SHP77 (cell line): ENCODE measurements around the gene ILF2.
"Not testable (repeated sequence)": the region's sequence is repeated elsewhere in the genome, so short reads cannot be mapped to it uniquely, and the experiment has no call there.

Source experiments
- DNase-seq, 2 experiments: peaks; one replicate each; lab custom pipeline; 2025; lab: John Stamatoyannopoulos, UW

The ILF2 gene

DNA sequence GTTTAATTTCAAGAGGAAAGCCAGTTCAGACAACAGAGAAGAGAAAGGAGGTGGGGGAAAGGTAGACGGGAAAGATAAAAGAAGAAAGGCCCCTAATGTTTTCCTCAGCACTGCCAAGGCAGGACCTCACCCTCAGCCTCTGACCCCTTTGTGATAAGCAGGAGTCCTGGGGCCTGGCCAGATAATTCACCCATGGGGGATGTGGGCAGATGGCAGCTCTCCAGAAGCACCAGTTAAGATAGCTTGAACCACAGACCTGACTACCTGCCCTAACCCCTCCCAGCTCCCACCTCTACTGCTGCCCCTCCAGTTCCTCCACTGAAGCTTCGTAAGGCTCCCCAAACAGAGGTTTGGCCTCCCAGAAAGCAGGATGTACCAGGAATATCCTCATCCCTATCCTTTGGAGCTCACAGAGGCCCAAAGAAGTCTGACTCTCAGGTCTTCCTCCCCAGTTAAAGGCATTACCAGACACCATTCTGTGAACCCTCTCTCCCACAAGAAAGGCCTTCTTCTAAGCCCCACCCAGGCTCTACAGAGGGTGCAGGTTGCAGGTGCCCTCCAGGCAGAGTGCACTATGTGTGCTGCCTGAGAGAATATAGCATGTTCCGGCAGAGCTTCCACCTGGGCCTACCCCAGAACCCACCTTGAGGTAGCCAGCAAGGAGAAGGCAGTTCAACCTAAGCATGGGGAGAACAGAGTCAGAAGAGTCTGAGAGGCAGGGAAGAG, 21.5 kb downstream of the ILF2 start:
- peak; percentile 70 to 71 for DNase-seq

DNA sequence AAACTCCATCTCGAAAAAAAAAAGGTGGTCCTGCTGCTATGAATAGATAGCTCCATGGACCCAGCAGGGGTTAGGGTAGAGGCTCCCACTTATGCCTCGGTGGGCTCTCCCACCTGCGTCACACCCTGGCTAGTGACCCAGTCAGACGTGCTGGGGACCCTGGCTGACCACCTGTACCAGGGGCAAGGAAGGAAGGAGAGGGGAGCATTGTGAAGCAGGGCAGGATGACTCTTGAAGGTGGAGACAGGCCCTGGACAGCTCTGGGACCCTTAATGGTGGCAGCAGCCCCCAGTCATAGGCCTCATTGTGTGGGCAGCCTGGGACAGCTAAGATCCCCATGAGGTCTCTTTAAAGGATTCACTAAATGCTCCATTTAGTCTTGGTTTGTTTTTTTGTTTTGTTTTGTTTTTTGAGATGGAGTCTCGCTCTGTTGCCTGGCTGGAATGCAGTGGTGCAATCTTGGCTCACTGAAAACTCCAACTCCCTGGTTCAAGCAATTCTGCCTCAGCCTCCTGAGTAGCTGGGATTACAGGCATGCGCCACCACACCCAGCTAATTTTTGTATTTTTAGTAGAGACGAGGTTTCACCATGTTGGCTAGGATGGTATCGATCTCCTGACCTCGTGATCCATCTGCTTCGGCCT, 22.7 kb downstream of the ILF2 start:
- no peak for DNase-seq

DNA sequence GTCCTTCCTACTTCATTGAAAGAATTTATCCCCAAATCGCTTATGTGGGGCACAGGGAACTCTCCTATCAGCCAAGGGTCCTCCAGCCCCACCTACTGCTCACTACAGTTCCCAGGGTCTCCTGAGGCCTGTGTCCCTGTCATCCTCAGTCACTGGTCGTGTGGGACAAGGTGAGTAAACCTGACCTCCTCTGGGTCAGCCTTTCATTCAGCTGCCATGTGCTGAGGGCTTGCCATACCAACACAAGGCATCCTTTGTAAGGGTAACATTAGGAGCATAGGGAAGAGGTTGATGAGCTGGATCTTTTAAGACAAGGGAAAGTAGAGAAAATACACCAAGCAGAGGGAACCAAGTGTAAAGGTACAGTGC, 23.5 kb downstream of the ILF2 start:
- DNase-seq: no peak

- DNase-seq: no peak
Measured at GRCh38 chr1:153646672-153647345, 24.0 kb downstream of the ILF2 start.

DNA sequence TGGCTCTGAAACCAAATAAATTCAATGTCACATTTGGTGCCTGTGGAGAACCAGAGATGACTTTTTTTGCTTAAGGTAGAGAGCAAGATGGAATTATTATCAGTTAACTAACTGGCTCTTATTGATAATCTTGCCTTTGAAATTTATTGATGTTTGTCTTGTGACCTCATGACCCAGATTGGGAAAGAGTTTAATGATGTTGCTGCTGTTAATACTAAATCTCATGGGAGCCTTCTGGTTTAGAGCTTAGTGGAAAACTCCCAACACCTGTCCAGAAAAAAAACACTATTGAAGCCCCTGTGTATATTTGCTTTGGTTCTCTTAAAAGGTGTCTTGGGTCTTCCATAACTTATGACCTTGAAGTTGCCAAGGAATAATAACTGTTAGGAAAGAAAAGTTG, 27.0 kb downstream of the ILF2 start:
- DNase-seq: no peak

- no peak for DNase-seq
Measured at GRCh38 chr1:153643100-153643499, 27.7 kb downstream of the ILF2 start.

- DNase-seq: no peak
Measured at GRCh38 chr1:153642161-153642560, 28.6 kb downstream of the ILF2 start.

DNA sequence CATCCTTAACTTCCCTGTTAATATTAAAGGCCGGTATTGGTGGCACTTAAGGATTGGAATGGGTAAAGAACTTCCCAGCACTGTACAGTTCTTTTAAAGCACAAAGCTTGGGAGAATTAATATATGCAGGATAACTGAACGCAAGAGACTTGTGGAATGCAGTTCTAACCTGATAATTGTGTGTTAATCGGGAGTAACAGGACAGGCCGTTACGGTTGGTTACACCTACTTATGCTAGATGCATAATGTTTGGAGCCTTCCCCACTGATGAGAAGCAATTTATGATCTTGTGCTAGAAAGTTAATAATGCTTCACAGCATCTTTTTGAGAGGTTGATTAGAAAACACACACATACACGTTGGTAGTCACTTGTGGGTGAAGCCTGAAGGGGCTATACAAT, 29.9 kb downstream of the ILF2 start:
- no peak for DNase-seq

GRCh38 chr1:153640213-153640612, 30.6 kb downstream of the ILF2 start:
- not testable (repeated sequence) for DNase-seq

DNA sequence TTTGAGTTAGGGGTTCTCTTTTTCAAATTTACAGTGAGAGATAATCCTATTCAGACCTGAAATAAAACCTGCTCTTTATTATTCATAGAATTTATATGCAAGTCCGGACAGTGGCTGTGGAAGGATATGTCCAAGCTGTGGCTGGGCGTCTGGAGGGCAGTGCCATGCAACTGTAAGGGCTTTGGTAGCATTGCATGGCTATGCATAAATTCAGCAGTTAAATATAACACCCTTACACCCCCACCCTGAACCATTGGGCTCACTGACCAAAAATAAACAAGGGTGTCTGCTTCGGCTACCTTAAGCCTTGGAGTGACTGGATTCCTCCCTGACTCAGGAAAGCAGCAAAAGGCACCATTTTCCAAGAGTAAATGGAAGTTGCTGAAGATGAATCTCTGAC, 31.5 kb downstream of the ILF2 start:
- no peak for DNase-seq

DNA sequence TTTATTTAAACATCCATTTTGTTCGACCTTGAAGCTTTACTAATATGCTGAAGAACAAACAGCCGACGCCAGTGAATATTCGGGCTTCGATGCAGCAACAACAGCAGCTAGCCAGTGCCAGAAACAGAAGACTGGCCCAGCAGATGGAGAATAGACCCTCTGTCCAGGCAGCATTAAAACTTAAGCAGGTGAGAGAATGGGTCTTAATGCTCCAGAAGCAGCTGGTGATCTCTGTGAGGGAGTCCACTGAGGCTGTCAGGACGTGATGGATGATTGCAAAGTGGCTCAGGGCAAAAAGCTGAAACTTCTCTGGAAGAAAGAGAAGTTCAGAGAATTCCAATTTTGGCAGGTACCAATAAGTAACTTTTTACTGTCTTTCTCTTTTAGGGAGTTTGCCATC, 32.5 kb downstream of the ILF2 start:
- no peak for DNase-seq

DNA sequence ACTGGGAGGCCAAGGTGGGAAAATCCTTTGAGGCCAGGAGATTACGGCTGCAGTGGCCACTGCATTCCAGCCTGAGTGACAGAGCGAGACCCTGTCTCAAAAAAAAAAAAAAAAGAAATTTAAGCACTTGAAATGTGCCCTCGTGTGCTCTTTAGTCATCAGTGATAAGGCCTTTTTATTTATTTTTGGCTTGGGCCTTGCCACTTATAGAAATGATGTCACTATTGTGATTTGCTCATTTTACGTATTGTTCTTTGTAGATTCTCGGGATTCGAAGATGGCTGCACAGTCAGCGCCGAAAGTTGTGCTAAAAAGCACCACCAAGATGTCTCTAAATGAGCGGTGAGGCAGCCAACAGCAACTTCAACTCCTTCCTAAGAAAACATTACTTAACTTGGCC, 34.5 kb downstream of the ILF2 start:
- DNase-seq: no peak

- DNase-seq: no peak
Measured at GRCh38 chr1:153635872-153636271, 34.9 kb downstream of the ILF2 start.

GRCh38 chr1:153633754-153634665, 36.8 kb downstream of the ILF2 start, which contains the start of gene CHTOP:
TSS of gene CHTOP (plus strand) at chr1:153634066. CDS start at chr1:153636589, 2,523 bp downstream.
- DNase-seq: peak; percentile 100

GRCh38 chr1:153633161-153633753, 37.5 kb downstream of the ILF2 start:
- DNase-seq: peak in 1 of 2 experiments; percentile 78

DNA sequence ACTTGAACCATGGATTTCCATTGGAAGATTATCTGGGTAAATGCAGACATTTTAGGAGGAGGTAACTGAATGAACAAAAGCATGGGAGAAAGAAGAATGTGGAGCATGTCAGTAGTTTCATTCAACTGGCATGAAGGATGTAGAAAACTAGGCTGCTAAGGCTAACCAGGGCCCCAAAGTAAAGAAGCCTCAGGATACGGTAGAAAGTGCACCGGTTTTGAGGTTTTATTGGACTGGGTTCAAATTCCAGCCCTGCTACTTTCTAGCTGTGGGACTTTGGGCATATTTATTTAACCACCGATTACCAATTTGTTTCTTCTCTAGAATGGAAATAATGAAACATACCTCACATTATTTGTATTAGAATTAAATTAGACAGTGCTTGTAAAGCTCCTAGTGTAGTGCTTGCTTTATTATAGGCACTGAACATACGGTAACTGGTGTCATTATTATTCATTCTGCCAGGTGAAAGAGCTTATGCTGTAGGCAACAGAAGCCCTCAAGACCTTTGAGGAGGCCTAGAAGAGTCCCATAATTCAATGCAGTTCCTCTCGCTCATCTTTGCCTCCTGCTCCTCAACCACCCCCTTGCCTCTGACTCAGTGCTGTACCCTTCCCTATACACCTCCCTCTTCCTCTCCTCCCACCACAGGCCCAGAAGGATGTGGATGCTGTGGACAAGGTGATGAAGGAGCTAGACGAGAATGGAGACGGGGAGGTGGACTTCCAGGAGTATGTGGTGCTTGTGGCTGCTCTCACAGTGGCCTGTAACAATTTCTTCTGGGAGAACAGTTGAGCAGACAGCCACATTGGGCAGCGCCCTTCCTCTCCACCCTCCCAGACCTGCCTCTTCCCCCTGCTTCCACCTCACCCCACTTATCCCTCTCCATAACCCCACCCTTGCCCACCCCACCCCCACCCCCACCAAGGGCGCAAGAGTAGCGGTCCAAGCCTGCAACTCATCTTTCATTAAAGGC, 39.5 kb downstream of the ILF2 start:
- DNase-seq: no peak

DNA sequence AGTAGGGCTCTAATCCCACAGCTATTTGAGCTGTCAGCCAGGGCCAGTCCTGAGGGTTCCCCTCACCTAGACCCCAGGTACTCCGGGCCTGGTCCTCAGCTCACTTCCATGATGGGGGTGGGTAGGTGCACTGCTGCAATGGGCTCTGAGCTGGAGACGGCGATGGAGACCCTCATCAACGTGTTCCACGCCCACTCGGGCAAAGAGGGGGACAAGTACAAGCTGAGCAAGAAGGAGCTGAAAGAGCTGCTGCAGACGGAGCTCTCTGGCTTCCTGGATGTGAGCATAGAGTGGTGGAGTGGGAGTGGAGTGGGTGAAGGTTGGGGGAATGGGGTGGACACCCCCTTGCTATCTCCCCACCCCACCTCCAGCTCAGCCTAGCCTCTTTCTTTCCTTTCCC, 40.4 kb downstream of the ILF2 start:
- no peak for DNase-seq

GRCh38 chr1:153629971-153630370, 40.8 kb downstream of the ILF2 start:
- no peak for DNase-seq

DNA sequence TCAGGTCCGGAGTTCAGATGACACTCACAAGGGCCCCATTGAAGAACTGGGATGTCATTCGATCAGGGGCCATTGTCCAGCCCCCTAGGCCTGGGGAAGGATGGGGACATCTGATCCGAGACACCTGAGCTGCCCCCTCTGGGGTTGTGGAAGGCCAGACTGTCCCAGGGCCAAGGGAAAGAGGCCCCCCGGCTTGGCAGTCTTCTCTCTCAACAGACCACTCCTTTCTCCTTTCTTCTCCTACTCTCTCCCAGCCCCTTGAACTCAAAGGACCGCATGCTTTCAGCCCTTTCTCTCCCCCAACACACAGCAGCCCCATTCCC, 41.5 kb downstream of the ILF2 start:
- no peak for DNase-seq

- DNase-seq: no peak
Measured at GRCh38 chr1:153628638-153629342, 42.0 kb downstream of the ILF2 start.
